Erythroblast (primary cell): ENCODE results near the gene RIOK3.

Experiments
- GATA1 ChIP-seq: IDR thresholded peaks from 2 replicates; pipeline ENCODE4 v1.6.1; 2011; ENCODE audit warnings: low read depth, mild to moderate bottlenecking, control low read depth, low read length, moderate library complexity
- POLR2A ChIP-seq: IDR thresholded peaks from 2 replicates; pipeline ENCODE4 v1.6.1; 2011; ENCODE audit warnings: mild to moderate bottlenecking, low read length

- TF ChIP-seq POLR2A (no peak), GATA1 (no peak)
These were observed 62.9 kb downstream of the RIOK3 start for GRCh38 chr18:23515911-23516546.
